ENCODE measurements around the gene KCNK7. TPM values are rescaled to one million over a fixed set of nuclear protein-coding genes. Genes with fewer than 3 reads are reported as not detected.

Gene KCNK7
- total RNA-seq, 1 donor from 2014 or later = 1.7 TPM

DNA sequence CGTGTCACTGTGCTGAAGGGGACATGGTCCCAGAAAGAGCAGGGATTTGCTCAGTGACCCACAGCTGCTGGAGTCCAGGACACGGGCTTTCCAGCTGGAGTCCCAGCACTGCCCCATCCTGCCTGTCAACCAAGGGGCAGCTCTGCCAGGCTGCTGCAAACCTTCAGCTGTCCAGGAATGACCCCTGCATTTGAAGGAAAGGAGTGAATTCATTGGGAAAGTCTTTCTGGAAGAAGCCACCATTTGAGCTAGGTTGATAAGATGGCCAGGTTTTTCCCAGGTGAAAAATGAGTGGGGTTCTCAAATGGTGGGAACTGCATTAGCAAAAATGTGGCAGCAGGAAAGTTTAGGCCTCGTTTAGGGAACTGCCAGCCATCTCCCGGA is 9.4 kb downstream of the KCNK7 start:
- Histone ChIP-seq H3K9me3 (no peaks in the 10 kb centered on the region), H3K4me3 (peak overlapping the region; percentile 19), H3K27me3 (ENCODE audit: low read depth) (no peaks in the 10 kb centered on the region), H3K36me3 (peaks cover 64% of the 10 kb centered on the region), H3K4me1 (peaks cover 34% of the 10 kb centered on the region), H3K27ac (no peak overlapping the region)
- ATAC-seq (no peak), DNase-seq (no peak)
- TF ChIP-seq, protein P1, sequence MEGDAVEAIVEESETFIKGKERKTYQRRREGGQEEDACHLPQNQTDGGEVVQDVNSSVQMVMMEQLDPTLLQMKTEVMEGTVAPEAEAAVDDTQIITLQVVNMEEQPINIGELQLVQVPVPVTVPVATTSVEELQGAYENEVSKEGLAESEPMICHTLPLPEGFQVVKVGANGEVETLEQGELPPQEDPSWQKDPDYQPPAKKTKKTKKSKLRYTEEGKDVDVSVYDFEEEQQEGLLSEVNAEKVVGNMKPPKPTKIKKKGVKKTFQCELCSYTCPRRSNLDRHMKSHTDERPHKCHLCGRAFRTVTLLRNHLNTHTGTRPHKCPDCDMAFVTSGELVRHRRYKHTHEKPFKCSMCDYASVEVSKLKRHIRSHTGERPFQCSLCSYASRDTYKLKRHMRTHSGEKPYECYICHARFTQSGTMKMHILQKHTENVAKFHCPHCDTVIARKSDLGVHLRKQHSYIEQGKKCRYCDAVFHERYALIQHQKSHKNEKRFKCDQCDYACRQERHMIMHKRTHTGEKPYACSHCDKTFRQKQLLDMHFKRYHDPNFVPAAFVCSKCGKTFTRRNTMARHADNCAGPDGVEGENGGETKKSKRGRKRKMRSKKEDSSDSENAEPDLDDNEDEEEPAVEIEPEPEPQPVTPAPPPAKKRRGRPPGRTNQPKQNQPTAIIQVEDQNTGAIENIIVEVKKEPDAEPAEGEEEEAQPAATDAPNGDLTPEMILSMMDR (IDR thresholded peaks at IDR 0.05) = no peak
- intact Hi-C loops (cut with DNase I) = no loop called here

DNA sequence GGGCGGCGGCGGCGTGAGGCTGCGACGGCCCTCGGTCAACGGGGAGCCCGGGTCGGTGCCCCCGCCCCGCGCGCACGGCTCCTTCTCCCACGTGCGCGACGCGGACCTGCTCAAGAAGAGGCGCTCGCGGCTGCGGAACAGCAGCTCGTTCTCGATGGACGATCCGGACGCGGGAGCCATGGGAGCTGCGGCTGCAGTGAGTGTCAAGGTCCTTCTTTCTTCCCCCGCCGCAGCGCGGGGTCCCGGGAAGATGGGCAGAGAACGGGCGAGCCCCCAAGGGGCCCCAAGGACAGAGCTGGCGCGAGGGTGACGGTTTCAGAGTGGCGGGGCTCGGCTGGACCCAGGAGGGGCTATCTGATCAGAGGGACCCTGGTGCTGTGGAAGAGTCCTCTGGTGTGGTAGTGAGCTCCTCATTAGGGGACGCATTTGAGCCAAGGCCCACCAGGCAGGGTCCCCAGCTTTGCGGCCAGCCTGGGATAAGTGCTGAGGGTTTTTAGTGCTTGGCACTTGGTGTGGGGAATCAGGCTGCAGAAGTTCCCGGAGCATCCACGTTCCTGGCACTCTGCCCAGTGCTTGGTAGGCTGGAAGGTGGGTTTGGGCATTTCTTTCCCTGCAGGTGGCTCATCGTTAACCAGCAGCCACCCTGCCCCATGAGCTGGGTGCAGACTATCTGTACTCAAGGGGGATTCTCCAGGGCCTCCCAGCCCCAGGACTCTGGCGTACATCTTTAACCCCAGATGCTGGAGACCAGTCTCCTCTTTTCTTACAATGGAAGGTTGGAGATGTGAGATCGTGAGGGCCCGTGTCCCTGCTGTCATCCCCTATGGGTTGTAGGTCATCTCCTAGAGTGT is 10.0 kb downstream of the KCNK7 start:
- no peak overlapping the region for H3K4me3 ChIP-seq
- DNase-seq (no peak), ATAC-seq (no peak)
- peaks cover 64% of the 10 kb centered on the region for H3K36me3 ChIP-seq
- H3K9me3 ChIP-seq = no peaks in the 10 kb centered on the region
- H3K4me1 ChIP-seq = peaks cover 34% of the 10 kb centered on the region
- H3K27me3 ChIP-seq (ENCODE audit: low read depth) = no peaks in the 10 kb centered on the region
- intact Hi-C loops (cut with DNase I) = no loop called here
- H3K27ac ChIP-seq = no peak overlapping the region
- TF ChIP-seq, protein P1 (IDR thresholded peaks at IDR 0.05) = no peak

DNA sequence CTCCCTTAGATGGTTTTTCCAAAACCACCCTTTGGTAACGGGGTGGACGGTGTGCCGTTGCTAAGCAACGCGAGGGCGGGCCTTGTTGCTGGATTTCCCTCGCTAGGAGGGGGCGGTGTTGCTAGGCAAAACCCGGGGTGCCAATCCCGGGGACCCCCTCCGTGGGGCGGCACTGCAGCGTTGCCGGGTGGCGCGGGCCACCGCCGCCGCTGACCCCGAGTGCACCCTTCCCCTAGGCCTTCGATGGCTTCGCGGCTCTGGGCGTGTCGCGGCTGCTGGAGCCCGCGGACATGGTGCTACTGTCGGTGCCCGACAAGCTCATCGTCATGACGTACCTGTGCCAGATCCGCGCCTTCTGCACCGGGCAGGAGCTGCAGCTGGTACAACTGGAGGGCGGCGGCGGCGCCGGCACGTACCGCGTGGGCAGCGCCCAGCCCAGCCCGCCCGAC is 10.9 kb downstream of the KCNK7 start:
- Histone ChIP-seq H3K9me3 (no peaks in the 10 kb centered on the region), H3K27ac (no peak overlapping the region), H3K4me1 (peaks cover 34% of the 10 kb centered on the region), H3K27me3 (ENCODE audit: low read depth) (no peaks in the 10 kb centered on the region), H3K4me3 (no peak overlapping the region), H3K36me3 (peaks cover 64% of the 10 kb centered on the region)
- DNase-seq (no peak), ATAC-seq (no peak)
- TF ChIP-seq, protein P1 (IDR thresholded peaks at IDR 0.05) = no peak
- intact Hi-C loops (cut with DNase I) = no loop called here

DNA sequence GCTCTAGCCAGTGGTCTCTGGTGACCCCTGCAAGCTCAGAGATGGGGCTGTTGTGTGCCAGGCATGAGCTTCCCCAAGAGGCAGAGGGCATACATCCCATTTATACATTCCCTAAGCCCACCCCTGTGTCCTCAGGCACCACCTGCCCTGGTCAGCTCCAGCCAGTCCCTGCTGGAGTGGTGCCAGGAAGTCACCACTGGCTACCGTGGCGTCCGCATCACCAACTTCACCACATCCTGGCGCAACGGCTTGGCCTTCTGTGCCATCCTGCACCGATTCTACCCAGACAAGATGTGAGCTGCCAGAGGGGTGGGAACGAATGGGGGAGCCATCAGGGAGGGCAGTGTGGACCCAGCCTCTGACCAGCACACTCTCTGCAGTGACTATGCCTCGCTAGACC is 11.5 kb downstream of the KCNK7 start:
- H3K27ac ChIP-seq = no peak overlapping the region

DNA sequence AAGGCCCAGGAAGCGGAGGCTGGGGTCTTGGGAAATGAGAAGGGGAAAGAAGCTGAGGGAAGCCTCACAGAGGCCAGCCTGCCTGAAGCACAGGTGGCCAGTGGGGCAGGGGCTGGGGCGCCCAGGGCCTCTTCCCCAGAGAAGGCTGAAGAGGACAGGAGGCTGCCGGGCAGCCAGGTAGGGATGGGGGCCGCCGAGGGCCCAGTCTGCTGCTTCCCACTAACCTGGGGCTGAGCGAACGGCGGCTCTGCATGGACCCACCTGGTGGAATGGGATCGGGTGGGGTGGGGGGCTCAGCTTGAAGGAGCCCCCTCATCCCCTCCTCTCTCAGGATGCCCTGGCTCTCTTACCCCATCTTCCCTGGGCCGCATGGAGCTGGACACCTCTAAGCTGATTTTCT is 12.0 kb downstream of the KCNK7 start:
- ATAC-seq (no peak), DNase-seq (no peak)
- intact Hi-C loops (cut with DNase I) = no loop called here
- Histone ChIP-seq H3K4me1 (peaks cover 33% of the 10 kb centered on the region), H3K36me3 (peaks cover 69% of the 10 kb centered on the region), H3K27me3 (ENCODE audit: low read depth) (no peaks in the 10 kb centered on the region), H3K9me3 (no peaks in the 10 kb centered on the region), H3K4me3 (no peak overlapping the region), H3K27ac (no peak overlapping the region)
- TF ChIP-seq, protein P1 (IDR thresholded peaks at IDR 0.05) = no peak

More for the DNA sequence above, 11.5 kb downstream of the KCNK7 start:
- no peaks in the 10 kb centered on the region for H3K27me3 ChIP-seq (ENCODE audit: low read depth)
- intact Hi-C loops (cut with DNase I) = no loop called here
- TF ChIP-seq, protein P1 (IDR thresholded peaks at IDR 0.05) = no peak
- H3K4me1 ChIP-seq = peaks cover 34% of the 10 kb centered on the region
- no peaks in the 10 kb centered on the region for H3K9me3 ChIP-seq
- ATAC-seq (no peak), DNase-seq (no peak)
- H3K36me3 ChIP-seq = peaks cover 69% of the 10 kb centered on the region
- no peak overlapping the region for H3K4me3 ChIP-seq

All from lower lobe of right lung (tissue), 2 donors.